Neutrophil (primary cell): ENCODE results near the gene RAD51B.
"Not testable (repeated sequence)": the region's sequence is repeated elsewhere in the genome, so short reads cannot be mapped to it uniquely, and the experiment has no call there.

ENCODE experiments used
- H3K27ac ChIP-seq: fragments of 200-600 bp; sonication (generic); 2 replicates; pipeline ENCODE4 v1.5.1; 2016; ENCODE audit warnings: mild to moderate bottlenecking, moderate library complexity
- H3K27me3 ChIP-seq: fragments of 200-600 bp; sonication (generic); 2 replicates; pipeline ENCODE4 v1.6.0; 2016; ENCODE audit warnings: mild to moderate bottlenecking
- H3K36me3 ChIP-seq: fragments of 200-600 bp; sonication (generic); 2 replicates; pipeline ENCODE4 v1.5.1; 2017
- H3K4me1 ChIP-seq, 2 experiments: fragments of 200-600 bp in 1 of 2; sonication (generic) in 1 of 2; 1 replicate in 1 of 2; 2 replicates in 1 of 2; pipeline versions ENCODE4 v1.5.1 to v1.6.1; 2013 to 2016; ENCODE audit warnings: low read depth in 1 of 2, low read length in 1 of 2, mild to moderate bottlenecking in 1 of 2, moderate library complexity in 1 of 2; ENCODE audit not compliant: control insufficient read depth in 1 of 2, insufficient read depth in 1 of 2
- H3K4me3 ChIP-seq, 2 experiments: fragments of 200-600 bp in 1 of 2; sonication (generic) in 1 of 2; 1 replicate in 1 of 2; 2 replicates in 1 of 2; pipeline ENCODE4 v1.5.1; 2013 to 2016; ENCODE audit warnings: low read depth in 1 of 2, low read length in 1 of 2, mild to moderate bottlenecking in 1 of 2, moderate library complexity in 1 of 2
- H3K9me3 ChIP-seq: fragments of 200-600 bp; sonication (generic); 2 replicates; pipeline ENCODE4 v1.5.1; 2016
- TF ChIP-seq, protein P1 (sequence below): fragments of 200-600 bp; sonication (generic); IDR thresholded peaks from 2 replicates; pipeline ENCODE4 v1.5.1; 2016; ENCODE audit warnings: antibody characterized with exemption

Gene RAD51B

DNA sequence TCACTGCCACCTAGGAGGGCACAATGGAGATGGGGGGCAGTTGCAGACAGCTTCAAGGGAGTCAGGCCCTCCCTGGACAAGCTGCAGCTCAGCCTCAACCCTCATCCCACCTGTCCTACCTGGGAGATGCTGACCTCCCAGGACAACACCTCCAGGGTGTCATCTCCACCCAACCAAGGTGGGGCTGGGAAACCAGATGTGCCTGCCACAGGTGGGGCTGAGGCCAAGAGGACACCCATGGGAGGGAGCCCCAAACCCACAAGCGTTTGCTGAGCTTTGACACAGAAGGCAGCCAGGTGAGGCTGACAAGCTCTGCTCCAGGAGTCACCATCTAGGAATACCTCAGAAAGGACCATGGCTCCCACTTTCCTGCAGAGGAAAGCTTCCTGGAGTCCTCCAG is 941.8 kb downstream of the RAD51B start:
- Histone ChIP-seq H3K4me3 (no peak overlapping the region), H3K27ac (no peak overlapping the region), H3K4me1 (peaks cover 36 to 38% of the 10 kb centered on the region in 2 experiments), H3K9me3 (no peaks in the 10 kb centered on the region), H3K27me3 (peaks cover 59% of the 10 kb centered on the region), H3K36me3 (no peaks in the 10 kb centered on the region)
- TF ChIP-seq, protein P1, sequence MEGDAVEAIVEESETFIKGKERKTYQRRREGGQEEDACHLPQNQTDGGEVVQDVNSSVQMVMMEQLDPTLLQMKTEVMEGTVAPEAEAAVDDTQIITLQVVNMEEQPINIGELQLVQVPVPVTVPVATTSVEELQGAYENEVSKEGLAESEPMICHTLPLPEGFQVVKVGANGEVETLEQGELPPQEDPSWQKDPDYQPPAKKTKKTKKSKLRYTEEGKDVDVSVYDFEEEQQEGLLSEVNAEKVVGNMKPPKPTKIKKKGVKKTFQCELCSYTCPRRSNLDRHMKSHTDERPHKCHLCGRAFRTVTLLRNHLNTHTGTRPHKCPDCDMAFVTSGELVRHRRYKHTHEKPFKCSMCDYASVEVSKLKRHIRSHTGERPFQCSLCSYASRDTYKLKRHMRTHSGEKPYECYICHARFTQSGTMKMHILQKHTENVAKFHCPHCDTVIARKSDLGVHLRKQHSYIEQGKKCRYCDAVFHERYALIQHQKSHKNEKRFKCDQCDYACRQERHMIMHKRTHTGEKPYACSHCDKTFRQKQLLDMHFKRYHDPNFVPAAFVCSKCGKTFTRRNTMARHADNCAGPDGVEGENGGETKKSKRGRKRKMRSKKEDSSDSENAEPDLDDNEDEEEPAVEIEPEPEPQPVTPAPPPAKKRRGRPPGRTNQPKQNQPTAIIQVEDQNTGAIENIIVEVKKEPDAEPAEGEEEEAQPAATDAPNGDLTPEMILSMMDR, result no peak

GRCh38 chr14:68762953-68763764 is 943.6 kb downstream of the RAD51B start:
- H3K36me3 ChIP-seq, result no peaks in the 10 kb centered on the region
- TF ChIP-seq, protein P1, result no peak
- no peaks in the 10 kb centered on the region for H3K9me3 ChIP-seq
- no peak overlapping the region for H3K27ac ChIP-seq
- H3K4me3 ChIP-seq, result no peak overlapping the region
- H3K27me3 ChIP-seq, result peaks cover 67% of the 10 kb centered on the region
- H3K4me1 ChIP-seq, result peaks cover 20 to 21% of the 10 kb centered on the region in 2 experiments

- Histone ChIP-seq H3K4me1 (peaks cover 14 to 15% of the 10 kb centered on the region in 2 experiments), H3K27me3 (peaks cover 74% of the 10 kb centered on the region)
- not testable (repeated sequence) for H3K36me3 ChIP-seq, H3K27ac ChIP-seq, H3K4me3 ChIP-seq, H3K9me3 ChIP-seq
These were observed 944.3 kb downstream of the RAD51B start for GRCh38 chr14:68763843-68764242.

- Histone ChIP-seq H3K4me1 (peaks cover 4 to 8% of the 10 kb centered on the region in 2 experiments), H3K4me3 (no peak overlapping the region), H3K27ac (no peak overlapping the region), H3K27me3 (peaks cover 88% of the 10 kb centered on the region), H3K9me3 (no peaks in the 10 kb centered on the region), H3K36me3 (no peaks in the 10 kb centered on the region)
- TF ChIP-seq, protein P1, result no peak
These were observed 947.0 kb downstream of the RAD51B start for GRCh38 chr14:68766299-68767247.

GRCh38 chr14:68767248-68767645 is 947.7 kb downstream of the RAD51B start:
- Histone ChIP-seq H3K4me1 (peaks cover 10 to 15% of the 10 kb centered on the region in 2 experiments), H3K9me3 (no peaks in the 10 kb centered on the region), H3K27ac (no peak overlapping the region), H3K27me3 (peaks cover 84% of the 10 kb centered on the region), H3K4me3 (no peak overlapping the region), H3K36me3 (no peaks in the 10 kb centered on the region)
- TF ChIP-seq, protein P1, result no peak
